AG10803 (cell line): Measurements from ENCODE around the gene CCNK.
A peak's percentile ranks its signal among the peaks of the same experiment; 100 is the strongest.

Source experiments
- DNase-seq: peaks from one replicate; pipeline ENCODE4 v3.0.0; 2010; ENCODE audit warnings: low read depth
- H3K4me3 ChIP-seq: 2 replicates; pipeline ENCODE4 v1.5.1; 2011; ENCODE audit warnings: mild to moderate bottlenecking, low read length, control low read depth
- TF ChIP-seq, protein P1 (sequence below): conservative IDR thresholded peaks from 2 replicates; pipeline ENCODE4 v1.5.1; 2011; ENCODE audit warnings: mild to moderate bottlenecking, low read length, control low read depth, inconsistent platforms

Gene CCNK

DNA sequence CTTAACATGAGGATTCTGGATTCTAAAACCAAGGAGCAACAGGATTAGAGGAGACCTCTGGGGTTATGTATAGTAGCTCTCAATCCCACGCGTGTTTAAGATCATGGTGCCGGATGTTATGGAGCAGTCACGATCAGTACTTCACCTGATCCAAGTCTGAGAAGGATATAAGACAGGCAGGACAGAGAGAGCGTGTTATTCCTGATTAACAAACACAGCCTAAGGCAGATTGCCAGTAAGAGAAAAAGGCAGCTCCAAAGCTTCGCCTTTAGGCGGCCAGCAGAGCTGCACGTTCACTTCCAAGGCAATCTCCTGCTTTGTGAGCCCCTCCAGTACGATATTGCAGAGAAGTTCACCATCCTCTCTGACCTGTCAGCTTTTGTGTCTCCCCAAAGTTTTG is 6.0 kb upstream of the CCNK start:
- TF ChIP-seq, protein P1, sequence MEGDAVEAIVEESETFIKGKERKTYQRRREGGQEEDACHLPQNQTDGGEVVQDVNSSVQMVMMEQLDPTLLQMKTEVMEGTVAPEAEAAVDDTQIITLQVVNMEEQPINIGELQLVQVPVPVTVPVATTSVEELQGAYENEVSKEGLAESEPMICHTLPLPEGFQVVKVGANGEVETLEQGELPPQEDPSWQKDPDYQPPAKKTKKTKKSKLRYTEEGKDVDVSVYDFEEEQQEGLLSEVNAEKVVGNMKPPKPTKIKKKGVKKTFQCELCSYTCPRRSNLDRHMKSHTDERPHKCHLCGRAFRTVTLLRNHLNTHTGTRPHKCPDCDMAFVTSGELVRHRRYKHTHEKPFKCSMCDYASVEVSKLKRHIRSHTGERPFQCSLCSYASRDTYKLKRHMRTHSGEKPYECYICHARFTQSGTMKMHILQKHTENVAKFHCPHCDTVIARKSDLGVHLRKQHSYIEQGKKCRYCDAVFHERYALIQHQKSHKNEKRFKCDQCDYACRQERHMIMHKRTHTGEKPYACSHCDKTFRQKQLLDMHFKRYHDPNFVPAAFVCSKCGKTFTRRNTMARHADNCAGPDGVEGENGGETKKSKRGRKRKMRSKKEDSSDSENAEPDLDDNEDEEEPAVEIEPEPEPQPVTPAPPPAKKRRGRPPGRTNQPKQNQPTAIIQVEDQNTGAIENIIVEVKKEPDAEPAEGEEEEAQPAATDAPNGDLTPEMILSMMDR: no peak
- no peak for DNase-seq
- no peak overlapping the region for H3K4me3 ChIP-seq

DNA sequence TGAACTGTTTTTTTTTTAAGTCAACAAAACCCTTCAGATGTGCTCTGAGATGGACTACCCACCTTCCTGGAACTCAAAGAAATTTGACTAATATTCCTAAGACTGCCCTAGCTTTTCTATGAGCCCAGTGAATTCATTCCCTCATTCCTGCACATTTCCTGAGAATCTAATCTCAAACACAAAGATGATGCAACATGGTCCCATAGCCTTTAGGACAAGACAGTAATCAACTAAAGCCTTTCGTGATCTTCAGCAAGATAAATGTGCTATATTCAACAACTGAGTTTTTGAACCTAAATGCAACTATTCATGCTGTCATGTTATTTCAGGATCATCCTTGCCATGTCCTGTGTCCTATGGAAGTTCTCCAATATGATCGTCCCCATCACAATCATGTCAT is 5.5 kb upstream of the CCNK start:
- H3K4me3 ChIP-seq: no peak overlapping the region
- DNase-seq: no peak
- TF ChIP-seq, protein P1: no peak

DNA sequence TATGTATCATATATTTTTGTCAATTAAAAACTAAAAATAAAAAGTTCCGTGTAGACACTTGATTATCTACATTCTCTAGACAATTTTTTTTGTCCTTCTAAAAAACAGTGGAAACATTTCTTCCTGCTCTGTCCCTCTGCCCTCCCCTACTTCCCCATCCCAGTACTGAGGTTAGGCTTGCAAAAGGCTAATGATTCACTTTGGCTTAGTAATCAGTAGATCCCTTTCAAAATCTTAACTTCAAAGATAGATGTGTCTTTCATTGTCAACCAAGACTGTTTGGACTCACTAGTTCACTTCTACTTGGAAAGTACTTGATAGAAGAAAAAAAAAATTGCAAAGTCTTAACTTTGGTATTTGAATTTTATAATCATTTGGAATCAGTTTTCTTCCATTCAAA is 4.3 kb upstream of the CCNK start:
- TF ChIP-seq, protein P1: no peak
- no peak overlapping the region for H3K4me3 ChIP-seq
- DNase-seq: peak; percentile 29

DNA sequence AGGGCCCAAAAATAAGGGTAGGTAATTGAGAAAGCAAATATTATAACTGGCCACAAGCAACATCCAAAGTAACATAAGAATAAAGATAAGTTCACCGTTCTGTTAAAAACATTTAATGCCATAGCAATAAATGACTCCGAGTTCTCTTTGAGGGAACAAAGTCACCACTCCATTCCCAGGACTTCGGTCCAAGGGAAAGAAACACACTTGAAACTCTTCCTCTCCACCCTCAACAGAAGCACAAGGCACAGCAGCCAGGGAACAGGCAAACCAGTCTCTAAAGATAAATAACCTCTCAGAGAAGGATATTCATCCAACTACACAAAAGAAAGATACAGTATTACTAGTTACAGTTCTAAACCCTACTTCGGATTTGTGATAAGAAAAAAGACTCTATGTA is 3.1 kb upstream of the CCNK start:
- no peak overlapping the region for H3K4me3 ChIP-seq
- no peak for DNase-seq
- TF ChIP-seq, protein P1: no peak

DNA sequence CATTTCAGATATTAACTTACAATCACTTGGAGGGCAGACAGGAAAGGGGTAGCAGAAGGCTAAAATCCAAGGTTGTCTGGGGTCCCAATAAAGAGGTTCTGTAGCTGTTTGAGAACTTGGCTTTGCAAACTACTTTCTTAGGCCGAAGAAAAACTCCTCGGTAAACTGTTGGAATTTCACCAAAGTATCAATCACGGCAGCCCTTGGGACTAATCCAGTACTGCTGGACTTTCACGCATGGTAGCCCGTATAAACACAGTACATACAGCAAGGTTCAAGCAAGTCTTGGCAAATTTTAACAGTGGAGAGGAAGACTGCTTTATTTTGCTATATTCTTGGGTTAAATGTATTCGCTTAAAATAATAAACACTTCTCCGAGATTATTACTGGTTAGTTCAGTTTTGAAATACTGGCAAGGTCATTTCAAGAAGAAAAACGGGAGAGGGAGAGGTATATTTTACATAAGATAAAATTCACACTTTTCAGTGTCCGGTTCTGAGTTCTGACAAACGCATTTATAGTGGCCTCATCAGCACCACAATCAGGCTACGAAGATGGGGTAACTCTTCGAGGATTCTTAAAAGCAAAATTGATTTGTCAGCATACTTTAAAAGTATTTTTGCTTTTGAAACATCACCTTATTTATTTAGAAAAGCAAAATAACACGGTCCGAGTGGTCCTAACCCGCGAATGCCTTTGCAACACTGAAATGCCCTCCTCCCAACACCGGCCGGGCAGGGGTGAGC is 1.9 kb upstream of the CCNK start:
- peak overlapping the region; percentile 72 for H3K4me3 ChIP-seq
- TF ChIP-seq, protein P1: peak; percentile 17; the same call in 1 of the 2 replicates
- DNase-seq: no peak

DNA sequence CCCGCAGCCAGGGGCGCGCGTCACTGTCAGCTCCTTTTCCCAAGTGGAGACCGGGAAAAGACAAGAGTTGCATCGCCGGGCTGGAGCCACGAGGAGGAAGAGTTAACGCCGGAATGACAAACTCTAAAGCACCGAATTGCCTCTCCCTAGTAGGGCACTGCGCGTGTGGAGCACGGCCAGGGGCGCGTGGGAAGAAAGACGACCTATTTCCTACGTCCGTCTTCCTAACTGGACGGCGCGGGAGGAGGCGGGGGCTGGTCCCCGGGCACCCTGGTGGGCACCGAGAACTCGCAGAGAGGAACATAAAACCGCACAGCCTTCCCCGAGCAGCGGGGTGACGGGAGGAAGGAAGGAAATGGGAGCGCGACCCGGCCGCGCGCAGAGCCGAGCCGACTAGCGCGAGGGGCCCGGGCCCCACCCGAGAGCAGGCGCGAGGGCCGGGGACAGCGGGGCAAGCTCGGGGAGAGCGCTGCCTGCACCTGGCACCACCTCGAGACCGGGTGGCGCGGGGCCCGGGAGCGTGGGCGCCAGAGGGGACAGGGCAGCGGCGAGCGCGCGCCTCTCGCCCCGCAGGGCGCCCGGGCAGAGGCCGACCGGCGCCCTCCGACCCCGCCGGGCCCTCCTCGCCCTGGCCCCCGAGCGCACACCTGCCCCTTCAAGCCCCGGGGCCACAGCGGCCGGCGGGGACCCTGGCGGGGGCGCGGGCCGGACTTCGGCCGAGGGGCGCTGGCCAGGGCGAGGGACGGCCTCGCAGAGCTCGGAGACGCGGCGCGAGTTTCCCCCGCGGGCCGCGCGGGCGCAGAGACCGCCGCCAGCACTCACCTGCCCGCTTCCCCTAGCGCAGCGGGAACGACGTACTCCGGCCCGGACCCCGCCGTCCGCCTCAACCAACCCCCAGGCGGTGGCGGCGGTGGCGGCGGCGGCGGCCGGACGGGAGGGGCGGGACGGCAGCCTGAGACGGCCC is 1.0 kb upstream of the CCNK start, which contains the start of gene SETD3:
SETD3 (minus strand) TSS at position 954 of the 964 bp plus-strand sequence. CDS start 15,054 bp downstream, outside the sequence.
- TF ChIP-seq, protein P1: no peak
- peak within 1 kb of the TSS; percentile 96 for H3K4me3 ChIP-seq
- peak; percentile 73 for DNase-seq
